Uterus (tissue), 2 donors: ENCODE results near the gene SYCP2.

ENCODE experiments used
- CTCF ChIP-seq, 4 experiments: fragments of 200-600 bp in 2 of 4; fragments of 450-650 bp in 2 of 4; sonication (generic) in 2 of 4; IDR thresholded peaks; one replicate each; pipeline ENCODE4 v1.5.1; 2016 to 2019; ENCODE audit warnings: antibody characterized with exemption in 4 of 4, mild to moderate bottlenecking in 2 of 4, moderate library complexity in 1 of 4
- POLR2A ChIP-seq, 2 donors: fragments of 450-650 bp; IDR thresholded peaks; one replicate each; pipeline ENCODE4 v1.6.1; 2016; ENCODE audit warnings: antibody characterized with exemption in 2 of 2, mild to moderate bottlenecking in 1 of 2, moderate library complexity in 1 of 2

DNA sequence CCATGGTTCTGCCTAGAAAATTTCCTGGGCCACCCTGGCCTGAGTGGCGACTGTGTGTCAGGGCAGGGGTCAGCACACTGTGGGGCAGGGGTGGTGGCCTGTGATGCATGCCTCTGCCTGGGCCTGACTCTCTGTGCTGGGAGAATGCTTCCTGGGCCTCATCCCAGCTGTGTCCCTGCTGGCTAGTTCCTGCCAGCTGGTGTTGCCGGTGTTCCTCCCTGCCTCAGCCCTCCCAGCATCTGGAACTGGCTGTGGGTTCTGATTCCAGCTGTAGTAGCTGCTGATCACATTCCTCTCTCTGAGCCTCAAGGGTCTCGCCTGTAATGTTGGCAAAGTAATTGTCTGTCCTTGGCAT is 101.5 kb downstream of the SYCP2 start:
- TF ChIP-seq POLR2A (IDR thresholded peaks at IDR 0.05) = no peak
- no peak for TF ChIP-seq CTCF (IDR thresholded peaks at IDR 0.05)
